Sigmoid colon (tissue), 7 donors: Measurements from ENCODE around the gene CEPT1. TPM values are rescaled to one million over a fixed set of nuclear protein-coding genes. Genes with fewer than 3 reads are reported as not detected.

ENCODE experiments used
- DNase-seq: peaks from one replicate; pipeline ENCODE4 v3.0.0-alpha.2; 2019
- H3K27ac ChIP-seq, 4 donors: fragments of 200-600 bp; sonication (generic); one replicate each; pipeline ENCODE4 v1.5.1; 2016 to 2019; ENCODE audit warnings: mild to moderate bottlenecking in 1 of 4
- H3K27me3 ChIP-seq, 3 donors: fragments of 200-600 bp; sonication (generic); one replicate each; pipeline ENCODE4 v1.5.1; 2019; ENCODE audit warnings: mild to moderate bottlenecking in 1 of 3
- H3K36me3 ChIP-seq, 4 donors: fragments of 200-600 bp; sonication (generic); one replicate each; pipeline ENCODE4 v1.5.1; 2016 to 2019
- H3K4me1 ChIP-seq, 4 donors: fragments of 200-600 bp; sonication (generic); one replicate each; pipeline ENCODE4 v1.5.1; 2017 to 2019
- H3K4me3 ChIP-seq, 4 donors: fragments of 200-600 bp; sonication (generic); one replicate each; pipeline ENCODE4 v1.5.1; 2017 to 2019; ENCODE audit warnings: mild to moderate bottlenecking in 2 of 4, moderate library complexity in 1 of 4
- H3K9me3 ChIP-seq, 4 donors: fragments of 200-600 bp in 3 of 4; sonication (generic) in 3 of 4; one replicate each; pipeline versions ENCODE4 v1.5.1 to v1.6.1; 2013 to 2019
- CTCF ChIP-seq, 4 experiments: fragments of 450-650 bp in 3 of 4; fragments of 200-600 bp in 1 of 4; IDR thresholded peaks; one replicate each; pipeline ENCODE4 v1.5.1; 2016 to 2019; ENCODE audit warnings: antibody characterized with exemption in 4 of 4, mild to moderate bottlenecking in 3 of 4, moderate library complexity in 2 of 4
- EP300 ChIP-seq, 4 donors: sonication (generic); formaldehyde crosslinking; IDR thresholded peaks; one replicate each; pipeline ENCODE4 v1.6.1; 2017; ENCODE audit warnings: antibody characterized with exemption in 4 of 4
- POLR2A ChIP-seq, 2 donors: fragments of 450-650 bp; IDR thresholded peaks; one replicate each; pipeline ENCODE4 v1.6.1; 2016; ENCODE audit warnings: antibody characterized with exemption in 2 of 2, mild to moderate bottlenecking in 2 of 2, moderate library complexity in 2 of 2
- POLR2AphosphoS5 ChIP-seq, 4 donors: sonication (generic); formaldehyde crosslinking; IDR thresholded peaks; one replicate each; pipeline ENCODE4 v1.6.1; 2017; ENCODE audit warnings: antibody characterized with exemption in 4 of 4
- WGBS, 2 donors: extraction: QIAGEN DNeasy Blood & Tissue Kit; methylation state at CpG; one replicate each; pipeline ENCODE4 v1.1.7; 2013; 5-methylcytosine and 5-hydroxymethylcytosine counted together
- intact Hi-C: fragments of 100-400 bp; cut with DNase I; formaldehyde crosslinking; loops from one replicate; pipeline ENCODE4 v1.15.1; 2023
- polyA plus RNA-seq, 3 donors: library from polyadenylated mRNA; stranded (reverse); fragments of 200-250 nt; gene quantifications; one replicate each; pipeline ENCODE4 v1.2.3, GENCODE V29; 2013
- total RNA-seq, 4 donors: library from RNA; depleted of rRNA; stranded (reverse); fragments of >200 nt; gene quantifications; one replicate each; pipeline ENCODE4 v1.1.0, GENCODE V29; 2016
- donor health status: healthy with polysubstance abuse.
- donor health status: Bipolar disorder and iron deficiency.
- donor health status: healthy.

The CEPT1 gene
- total and polyA plus RNA-seq, 7 donors, result 7.2 to 41.0 (median 28.2) TPM

GRCh38 chr1:111184663-111185062 lies 44.6 kb downstream of the CEPT1 start:
- Histone ChIP-seq H3K4me1 (no peaks in the 10 kb centered on the region), H3K36me3 (peaks cover 16 to 67% (median 19%) of the 10 kb centered on the region in 4 donors), H3K9me3 (no peaks in the 10 kb centered on the region), H3K27me3 (no peaks in the 10 kb centered on the region), H3K4me3 (no peak overlapping the region), H3K27ac (no peak overlapping the region)
- intact Hi-C loops, result no loop called here
- DNase-seq, result no peak
- TF ChIP-seq POLR2A (IDR thresholded peaks at IDR 0.05) (no peak), CTCF (IDR thresholded peaks at IDR 0.05) (no peak), EP300 (IDR thresholded peaks at IDR 0.05) (no peak), POLR2AphosphoS5 (IDR thresholded peaks at IDR 0.05) (no peak)

- Histone ChIP-seq H3K4me3 (no peak overlapping the region), H3K4me1 (peaks cover 0 to 18% (median 13%) of the 10 kb centered on the region in 4 donors), H3K9me3 (no peaks in the 10 kb centered on the region), H3K36me3 (peaks cover 11 to 33% (median 13%) of the 10 kb centered on the region in 4 donors), H3K27ac (peak overlapping the region in 3 of 4 donors; percentile 14 to 19 (median 17)), H3K27me3 (no peaks in the 10 kb centered on the region)
- TF ChIP-seq POLR2AphosphoS5 (IDR thresholded peaks at IDR 0.05), result peak in 2 of 4 donors; percentile 13 to 31
- TF ChIP-seq POLR2A (IDR thresholded peaks at IDR 0.05), result no peak
- no peak for TF ChIP-seq EP300 (IDR thresholded peaks at IDR 0.05)
- TF ChIP-seq CTCF (IDR thresholded peaks at IDR 0.05), result no peak
- DNase-seq, result no peak
- WGBS, 2 donors, result 43 to 64% methylated on average over 2 of the region's 2 CpGs
- intact Hi-C loops, result no loop called here
Measured at GRCh38 chr1:111190931-111191451, 51.0 kb downstream of the CEPT1 start.

GRCh38 chr1:111191496-111191895 lies 51.5 kb downstream of the CEPT1 start:
- no peaks in the 10 kb centered on the region for H3K27me3 ChIP-seq
- TF ChIP-seq POLR2AphosphoS5 (IDR thresholded peaks at IDR 0.05) (no peak), POLR2A (IDR thresholded peaks at IDR 0.05) (no peak)
- H3K4me3 ChIP-seq, result no peak overlapping the region
- H3K9me3 ChIP-seq, result no peaks in the 10 kb centered on the region
- H3K4me1 ChIP-seq, result peaks cover 0 to 18% (median 13%) of the 10 kb centered on the region in 4 donors
- 61 to 87% methylated on average over 3 of the region's 3 CpGs for WGBS, 2 donors
- H3K36me3 ChIP-seq, result peaks cover 11 to 28% (median 13%) of the 10 kb centered on the region in 4 donors
- no peak for DNase-seq
- intact Hi-C loops, result no loop called here
- H3K27ac ChIP-seq, result peak overlapping the region in 1 of 4 donors; percentile 19

- H3K9me3 ChIP-seq, result no peaks in the 10 kb centered on the region
- peaks cover 6 to 22% (median 13%) of the 10 kb centered on the region in 4 donors for H3K36me3 ChIP-seq
- TF ChIP-seq POLR2A (IDR thresholded peaks at IDR 0.05) (no peak), EP300 (IDR thresholded peaks at IDR 0.05) (no peak)
- H3K4me1 ChIP-seq, result peaks cover 0 to 18% (median 13%) of the 10 kb centered on the region in 4 donors
- no peaks in the 10 kb centered on the region for H3K27me3 ChIP-seq
- intact Hi-C loops, result no loop called here
- no peak overlapping the region for H3K4me3 ChIP-seq
- no peak for DNase-seq
- 93 to 97% methylated on average over 5 of the region's 5 CpGs for whole genome bisulfite sequencing, 2 donors
- no peak overlapping the region for H3K27ac ChIP-seq
Measured at GRCh38 chr1:111192074-111192473, 52.1 kb downstream of the CEPT1 start.

GRCh38 chr1:111192658-111193519 lies 52.9 kb downstream of the CEPT1 start:
- Histone ChIP-seq H3K27ac (peak overlapping the region in 3 of 4 donors; percentile 9 to 54 (median 13)), H3K27me3 (no peaks in the 10 kb centered on the region), H3K9me3 (no peaks in the 10 kb centered on the region), H3K36me3 (peaks cover 0 to 14% (median 8%) of the 10 kb centered on the region in 4 donors), H3K4me1 (peaks cover 0 to 18% (median 13%) of the 10 kb centered on the region in 4 donors), H3K4me3 (no peak overlapping the region)
- 32 to 38% methylated on average over 10 of the region's 10 CpGs for WGBS, 2 donors
- TF ChIP-seq POLR2A (IDR thresholded peaks at IDR 0.05), result no peak
- TF ChIP-seq CTCF (IDR thresholded peaks at IDR 0.05), result no peak
- no peak for TF ChIP-seq EP300 (IDR thresholded peaks at IDR 0.05)
- no peak for TF ChIP-seq POLR2AphosphoS5 (IDR thresholded peaks at IDR 0.05)
- DNase-seq, result no peak
- intact Hi-C loops, result no loop called here
